Ectodermal cell (in vitro differentiated cells): ENCODE measurements around the gene CSGALNACT2.

ENCODE experiments used
- H3K27ac ChIP-seq: 2 replicates; pipeline ENCODE4 v1.7.0; 2013; ENCODE audit warnings: mild to moderate bottlenecking, low read depth, low read length; ENCODE audit not compliant: insufficient read depth, poor library complexity, severe bottlenecking
- H3K27me3 ChIP-seq: 2 replicates; pipeline ENCODE4 v1.7.0; 2013; ENCODE audit warnings: mild to moderate bottlenecking, low read length; ENCODE audit not compliant: insufficient read depth, control insufficient read depth, poor library complexity, severe bottlenecking
- H3K36me3 ChIP-seq: one replicate; pipeline ENCODE4 v1.7.0; 2013; ENCODE audit warnings: low read length; ENCODE audit not compliant: control insufficient read depth, insufficient read depth
- H3K4me1 ChIP-seq: one replicate; pipeline ENCODE4 v1.7.0; 2013; ENCODE audit warnings: low read length; ENCODE audit not compliant: control insufficient read depth, insufficient read depth
- H3K4me3 ChIP-seq: 2 replicates; pipeline ENCODE4 v1.7.0; 2013; ENCODE audit warnings: low read depth, low read length, control low read depth; ENCODE audit not compliant: insufficient read depth
- H3K9me3 ChIP-seq: 2 replicates; pipeline ENCODE4 v1.7.0; 2013; ENCODE audit warnings: mild to moderate bottlenecking, low read length, moderate library complexity; ENCODE audit not compliant: control insufficient read depth
- WGBS, 2 experiments: methylation state at CpG; one replicate each; pipeline ENCODE4 v1.1.7; 2013; ENCODE audit warnings: missing lambda C conversion rate in 2 of 2; 5-methylcytosine and 5-hydroxymethylcytosine counted together

Gene CSGALNACT2

DNA sequence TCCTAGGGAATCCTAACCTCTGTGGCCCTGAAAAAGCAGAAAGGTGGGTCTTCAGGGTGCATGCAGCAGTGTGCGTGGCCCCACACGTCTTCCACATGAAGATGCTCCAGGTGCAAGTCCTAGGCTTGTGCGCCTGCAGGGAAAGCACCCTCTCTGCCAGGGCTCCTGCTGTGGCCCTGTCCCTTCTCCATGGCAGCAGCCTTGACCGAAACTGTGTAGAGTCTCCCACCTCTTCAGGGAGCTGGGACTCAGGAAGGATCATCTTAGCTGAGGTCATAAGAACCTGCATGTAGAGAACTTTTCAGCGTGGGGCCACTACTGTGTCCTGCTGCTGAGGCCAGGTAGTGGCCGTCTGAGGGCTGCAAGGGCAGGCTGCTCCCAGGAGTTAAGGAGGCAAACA is 6.3 kb upstream of the CSGALNACT2 start:
- H3K4me3 ChIP-seq = no peak overlapping the region
- no peaks in the 10 kb centered on the region for H3K9me3 ChIP-seq
- H3K27ac ChIP-seq = no peak overlapping the region
- peaks cover 1% of the 10 kb centered on the region for H3K27me3 ChIP-seq
- 93% methylated on average over 6 of the region's 6 CpGs for WGBS, 2 experiments
- no peaks in the 10 kb centered on the region for H3K4me1 ChIP-seq
- H3K36me3 ChIP-seq = no peaks in the 10 kb centered on the region

DNA sequence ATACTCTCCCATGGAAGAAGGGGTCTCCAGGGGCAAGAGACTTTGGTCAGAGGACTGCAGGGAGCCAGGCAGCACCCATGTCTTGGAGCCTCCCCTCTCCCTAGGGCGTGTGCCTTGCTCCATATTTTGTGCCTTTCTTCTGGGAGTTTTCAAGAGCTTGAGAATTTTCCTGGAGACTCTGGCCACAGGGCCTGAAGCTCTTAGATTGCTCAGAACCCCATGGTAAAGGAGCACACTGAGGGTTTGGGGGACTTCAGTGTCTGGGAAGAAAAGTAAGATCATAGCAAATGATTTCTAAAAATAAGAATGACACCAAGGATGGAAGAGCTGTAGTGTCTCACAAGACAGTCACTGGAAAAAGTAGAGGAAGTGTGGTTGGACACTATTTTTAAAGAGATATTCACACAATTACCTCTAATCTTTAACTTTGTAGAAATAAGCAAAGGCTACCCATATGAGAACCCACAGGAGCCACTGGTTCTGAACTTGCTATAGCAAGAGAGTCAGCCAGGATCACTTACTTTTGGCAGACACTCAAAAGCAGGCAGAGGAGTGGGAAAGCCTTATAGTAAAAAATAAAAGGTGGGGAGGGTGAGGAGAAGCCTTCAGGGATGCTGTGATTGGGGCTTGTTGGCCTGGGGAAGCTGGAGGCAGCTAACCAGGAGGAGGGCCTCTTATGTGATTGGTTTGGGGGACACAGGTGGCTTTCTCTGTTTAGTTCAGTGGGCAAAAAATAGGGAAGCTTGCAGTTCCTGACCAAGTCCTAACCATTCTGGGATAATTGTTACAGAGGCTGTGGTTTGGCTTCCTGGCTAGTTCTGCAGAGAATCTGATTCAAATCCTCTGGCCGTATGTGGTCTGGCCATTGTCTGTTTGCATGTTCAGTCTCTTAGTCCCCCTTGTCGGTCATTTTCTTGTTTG is 5.1 kb upstream of the CSGALNACT2 start:
- no peaks in the 10 kb centered on the region for H3K4me1 ChIP-seq
- H3K27ac ChIP-seq = no peak overlapping the region
- no peaks in the 10 kb centered on the region for H3K9me3 ChIP-seq
- no peaks in the 10 kb centered on the region for H3K36me3 ChIP-seq
- no peak overlapping the region for H3K4me3 ChIP-seq
- H3K27me3 ChIP-seq = peaks cover 5% of the 10 kb centered on the region
- 89 to 94% methylated on average over 3 of the region's 3 CpGs for WGBS, 2 experiments

DNA sequence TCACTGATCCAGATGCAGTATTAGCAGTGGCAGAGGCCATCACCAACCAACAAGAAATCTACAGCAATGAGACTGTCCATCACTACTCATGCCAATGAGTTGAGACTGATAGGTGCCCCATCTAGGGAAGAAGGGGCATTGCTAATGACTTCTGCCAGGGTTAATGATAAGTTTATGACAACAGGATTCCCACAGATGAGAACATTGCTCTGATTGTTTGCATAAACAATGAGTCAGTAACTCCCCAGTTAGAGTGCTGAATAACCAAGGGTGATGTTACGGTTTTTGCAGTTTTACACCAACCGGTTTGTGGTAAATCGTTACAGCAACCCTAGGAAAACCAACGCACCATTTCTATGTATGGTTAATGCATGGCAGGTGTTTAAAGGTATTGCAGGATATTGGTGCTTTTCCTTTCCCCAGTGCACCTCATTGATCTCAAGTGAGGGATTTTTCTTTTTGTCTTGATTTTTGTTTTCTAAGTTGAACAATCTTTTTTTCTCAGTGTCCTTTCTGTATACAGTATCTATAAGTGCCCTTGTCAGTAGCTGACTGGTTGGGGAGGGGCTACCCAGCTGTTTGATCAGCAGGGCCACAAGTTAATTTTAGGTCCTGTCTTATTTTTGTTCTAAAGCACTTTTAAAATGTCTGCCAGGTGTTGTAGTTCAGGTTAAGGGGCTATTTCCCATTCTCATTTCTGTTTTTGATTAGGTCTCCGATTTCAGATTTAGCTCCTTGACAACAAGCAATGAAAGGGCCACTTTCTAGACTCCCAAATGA is 3.9 kb upstream of the CSGALNACT2 start:
- 94 to 98% methylated on average over 5 of the region's 5 CpGs for WGBS, 2 experiments
- Histone ChIP-seq H3K27ac (no peak overlapping the region), H3K4me1 (no peaks in the 10 kb centered on the region), H3K9me3 (no peaks in the 10 kb centered on the region), H3K4me3 (no peak overlapping the region), H3K36me3 (no peaks in the 10 kb centered on the region), H3K27me3 (peaks cover 8% of the 10 kb centered on the region)

GRCh38 chr10:43135064-43135463 is 3.2 kb upstream of the CSGALNACT2 start:
- Histone ChIP-seq H3K36me3 (no peaks in the 10 kb centered on the region), H3K27ac (no peak overlapping the region), H3K4me3 (no peak overlapping the region), H3K27me3 (peaks cover 11% of the 10 kb centered on the region), H3K4me1 (no peaks in the 10 kb centered on the region), H3K9me3 (no peaks in the 10 kb centered on the region)
- WGBS, 2 experiments = 92 to 94% methylated on average over 5 of the region's 5 CpGs

GRCh38 chr10:43135656-43136055 is 2.6 kb upstream of the CSGALNACT2 start:
- H3K27me3 ChIP-seq = peaks cover 11% of the 10 kb centered on the region
- H3K36me3 ChIP-seq = no peaks in the 10 kb centered on the region
- H3K4me1 ChIP-seq = no peaks in the 10 kb centered on the region
- no peak overlapping the region for H3K4me3 ChIP-seq
- no peaks in the 10 kb centered on the region for H3K9me3 ChIP-seq
- H3K27ac ChIP-seq = no peak overlapping the region
- 92 to 100% methylated on average over 2 of the region's 2 CpGs for WGBS, 2 experiments

DNA sequence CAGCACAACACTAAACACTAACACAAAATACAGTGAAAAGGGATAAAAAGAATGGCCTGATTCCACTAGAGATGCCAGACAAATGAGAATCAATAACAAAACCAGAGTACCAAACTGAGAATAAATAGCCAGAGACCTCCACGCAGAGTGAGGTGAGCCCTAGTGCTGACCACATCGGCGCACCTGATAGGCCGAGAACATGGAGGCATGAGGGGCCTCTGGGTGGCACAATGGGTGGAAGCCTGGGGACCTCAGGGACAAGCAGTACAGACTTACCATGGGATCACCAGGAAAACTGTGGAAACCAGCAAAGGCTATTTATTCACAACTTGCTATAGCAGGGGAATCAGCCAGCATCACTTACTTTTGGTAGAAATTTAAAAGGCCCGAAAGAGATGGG is 1.8 kb upstream of the CSGALNACT2 start:
- WGBS, 2 experiments = 90 to 98% methylated on average over 5 of the region's 5 CpGs
- H3K4me3 ChIP-seq = no peak overlapping the region

GRCh38 chr10:43136995-43137716 is 1.1 kb upstream of the CSGALNACT2 start:
- no peaks in the 10 kb centered on the region for H3K36me3 ChIP-seq
- H3K9me3 ChIP-seq = no peaks in the 10 kb centered on the region
- WGBS, 2 experiments = 55 to 57% methylated on average over 25 to 27 of the region's 27 CpGs
- H3K4me1 ChIP-seq = no peaks in the 10 kb centered on the region
- H3K27ac ChIP-seq = peak overlapping the region; percentile 76
- H3K4me3 ChIP-seq = peak overlapping the region; percentile 97
- H3K27me3 ChIP-seq = peaks cover 11% of the 10 kb centered on the region

More for the DNA sequence above, 1.8 kb upstream of the CSGALNACT2 start:
- no peaks in the 10 kb centered on the region for H3K4me1 ChIP-seq
- no peak overlapping the region for H3K27ac ChIP-seq
- H3K27me3 ChIP-seq = peaks cover 11% of the 10 kb centered on the region
- no peaks in the 10 kb centered on the region for H3K9me3 ChIP-seq
- H3K36me3 ChIP-seq = no peaks in the 10 kb centered on the region

GRCh38 chr10:43137717-43138020 is 576 bp upstream of the CSGALNACT2 start:
- WGBS, 2 experiments = 0 to 1% methylated on average over 30 of the region's 30 CpGs
- Histone ChIP-seq H3K36me3 (no peaks in the 10 kb centered on the region), H3K9me3 (no peaks in the 10 kb centered on the region), H3K27me3 (peaks cover 11% of the 10 kb centered on the region), H3K4me1 (no peaks in the 10 kb centered on the region), H3K4me3 (peak overlapping the region; percentile 97), H3K27ac (peak overlapping the region; percentile 76)

DNA sequence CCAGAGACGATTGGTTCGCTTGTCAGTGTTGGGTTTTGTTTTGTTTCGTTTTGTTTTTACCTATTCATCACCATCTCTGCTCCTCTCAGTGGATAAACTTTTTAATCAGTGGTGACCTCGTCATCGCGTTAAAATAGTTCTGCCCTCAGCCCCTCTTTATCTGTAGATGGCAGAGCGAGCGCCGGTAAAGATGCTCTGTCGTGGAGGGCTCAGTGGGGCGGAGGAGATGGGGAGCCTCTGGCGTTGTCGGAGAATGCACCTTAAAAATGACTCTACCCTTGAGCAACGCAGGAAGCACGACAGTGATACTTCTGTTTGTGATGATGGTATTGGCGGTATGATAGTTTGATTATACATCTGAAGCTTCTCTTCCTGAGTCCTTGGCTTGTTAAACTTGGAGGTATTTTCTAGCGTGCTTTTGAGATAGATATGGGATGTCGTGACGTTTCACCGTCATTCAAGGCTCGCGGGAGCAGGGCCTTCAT is 554 bp downstream of the CSGALNACT2 start:
- peaks cover 11% of the 10 kb centered on the region for H3K27me3 ChIP-seq
- WGBS, 2 experiments = 3% methylated on average over 19 to 22 of the region's 22 CpGs

GRCh38 chr10:43141421-43141820 is 3.2 kb downstream of the CSGALNACT2 start:
- H3K36me3 ChIP-seq = no peaks in the 10 kb centered on the region
- H3K4me1 ChIP-seq = no peaks in the 10 kb centered on the region
- no peaks in the 10 kb centered on the region for H3K9me3 ChIP-seq
- no peak overlapping the region for H3K27ac ChIP-seq
- no peak overlapping the region for H3K4me3 ChIP-seq
- peaks cover 11% of the 10 kb centered on the region for H3K27me3 ChIP-seq
- 94 to 95% methylated on average over 5 of the region's 5 CpGs for WGBS, 2 experiments

More for the DNA sequence above, 554 bp downstream of the CSGALNACT2 start:
- peak overlapping the region; percentile 97 for H3K4me3 ChIP-seq
- H3K27ac ChIP-seq = no peak overlapping the region
- H3K9me3 ChIP-seq = no peaks in the 10 kb centered on the region
- no peaks in the 10 kb centered on the region for H3K36me3 ChIP-seq
- H3K4me1 ChIP-seq = no peaks in the 10 kb centered on the region
